NCI-H524 (cell line): ENCODE results near the gene CCDC38.
"Not testable (repeated sequence)": the region's sequence is repeated elsewhere in the genome, so short reads cannot be mapped to it uniquely, and the experiment has no call there.

Experiments used
- DNase-seq, 2 experiments: peaks; one replicate each; lab custom pipeline; 2025; lab: John Stamatoyannopoulos, UW

CCDC38 gene

DNA sequence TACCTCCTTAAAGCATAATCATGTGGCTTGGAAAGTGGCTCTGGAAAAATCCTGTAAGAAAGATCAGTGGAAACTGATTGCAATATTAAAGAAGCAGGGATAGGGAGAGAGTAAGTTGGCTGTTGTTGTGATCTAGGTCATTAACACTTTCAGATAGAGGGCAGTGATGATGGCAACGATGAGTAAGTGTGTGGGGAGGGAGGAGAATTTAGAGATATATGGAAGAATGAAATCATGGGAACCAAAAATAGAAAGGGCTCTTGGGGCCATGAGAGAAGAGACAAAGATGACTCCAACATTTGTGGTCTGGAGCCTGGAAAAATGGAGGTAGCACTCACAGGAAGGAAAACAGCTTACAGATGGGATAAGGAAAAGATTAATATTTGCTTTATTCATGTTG, 60.3 kb downstream of the CCDC38 start:
- no peak for DNase-seq

DNA sequence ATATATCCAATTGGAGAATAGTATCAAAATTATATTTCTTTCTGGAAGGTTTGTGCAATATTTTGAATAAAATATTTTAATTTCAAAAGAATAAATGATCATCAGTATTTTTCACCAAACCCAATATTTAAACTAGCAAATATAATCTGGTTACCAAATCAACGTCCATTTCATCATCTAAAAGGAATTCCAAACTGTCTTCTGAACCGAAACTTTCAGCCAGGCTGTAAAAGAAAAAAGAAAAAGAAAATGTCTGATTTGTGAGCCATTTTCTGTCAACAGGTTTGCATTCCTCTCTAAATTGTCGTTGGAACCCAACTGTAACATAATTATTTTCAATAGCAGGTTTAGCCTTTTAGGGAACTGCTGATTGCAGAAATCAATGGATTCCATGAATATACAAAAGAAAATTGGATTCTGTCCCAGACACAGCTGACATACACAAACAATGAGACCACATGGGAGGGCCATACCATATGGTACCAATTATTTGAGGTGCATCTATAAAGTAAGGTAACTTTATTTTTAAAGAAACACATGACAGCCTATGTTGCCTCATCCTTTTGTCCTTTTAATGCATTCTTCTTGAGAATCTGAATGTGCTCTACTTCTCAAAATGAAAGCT, 61.0 kb downstream of the CCDC38 start:
- peak in 1 of 2 experiments; percentile 4 for DNase-seq

DNA sequence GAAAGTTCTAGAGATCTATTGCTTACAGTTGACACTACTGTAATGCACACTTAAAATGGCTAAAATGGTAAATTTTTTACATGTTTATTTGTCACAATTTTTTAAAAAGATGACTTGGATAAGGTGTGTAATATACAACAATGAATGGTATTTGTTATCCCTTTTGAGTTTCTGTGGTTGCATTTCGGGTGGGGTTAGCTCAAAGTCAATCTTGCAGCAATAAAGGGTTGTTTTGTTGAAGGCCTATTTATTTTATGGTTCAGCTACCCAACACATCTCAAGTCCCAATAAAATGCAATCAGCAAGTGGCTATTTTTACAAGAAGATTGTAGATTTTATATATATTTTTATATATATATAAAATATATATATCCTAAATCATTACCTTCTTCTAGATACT, 61.5 kb downstream of the CCDC38 start:
- DNase-seq, result no peak

DNA sequence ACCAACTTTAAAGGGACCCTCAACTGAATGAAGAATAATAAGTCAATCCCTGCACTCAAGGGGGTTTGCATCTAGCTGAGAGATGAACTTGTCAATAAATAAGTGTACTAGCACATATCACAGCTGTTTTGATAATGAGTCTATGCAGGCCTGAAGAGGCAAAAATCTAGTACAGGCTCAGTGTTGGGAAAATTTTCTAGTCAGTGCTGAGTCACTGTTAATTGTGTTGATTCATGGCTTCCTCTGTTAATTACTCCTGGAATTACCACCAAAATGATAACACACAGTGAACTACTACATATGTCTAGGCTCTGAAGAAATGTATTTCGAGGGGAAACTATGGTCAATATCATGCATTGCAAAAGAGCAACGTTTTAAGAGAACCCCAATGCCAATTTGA, 64.8 kb downstream of the CCDC38 start:
- no peak for DNase-seq

DNA sequence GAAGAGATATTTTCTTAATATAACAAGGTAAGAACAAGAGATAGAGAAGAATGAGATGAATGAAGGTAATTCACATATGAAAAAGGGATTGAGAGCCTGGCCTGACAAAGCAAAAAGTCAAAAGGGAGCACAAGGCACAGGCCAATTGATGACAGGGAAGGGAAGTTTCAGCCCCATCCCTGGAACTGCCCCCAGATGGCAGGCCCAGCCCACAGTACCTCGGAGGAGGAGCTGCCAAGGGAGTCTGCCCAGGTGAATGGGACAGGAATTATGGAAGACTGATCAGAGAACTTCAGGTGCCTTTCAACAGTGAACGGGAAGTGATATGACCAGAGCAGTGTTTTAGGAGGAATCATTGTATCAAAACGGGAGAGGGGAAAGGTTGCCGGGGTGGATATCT, 68.0 kb downstream of the CCDC38 start:
- DNase-seq, result no peak

DNA sequence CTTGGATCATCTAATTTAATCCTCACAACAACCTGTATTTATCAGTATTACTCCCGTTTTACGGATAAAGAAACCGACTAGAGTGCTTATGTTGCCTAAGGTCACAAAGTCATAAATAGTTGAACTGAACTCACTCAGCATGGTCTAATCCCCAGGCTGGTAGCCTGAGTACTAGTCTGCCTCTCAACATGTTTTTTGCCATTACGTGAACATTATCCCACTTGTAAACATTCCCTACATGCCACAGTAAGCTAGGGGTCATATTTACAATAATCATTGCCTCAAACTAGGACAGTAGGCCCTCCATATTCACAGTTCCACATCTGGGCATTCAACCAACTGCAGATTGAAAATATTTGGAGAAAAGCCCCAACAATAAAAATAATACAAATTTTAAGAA, 71.5 kb downstream of the CCDC38 start:
- no peak for DNase-seq

DNA sequence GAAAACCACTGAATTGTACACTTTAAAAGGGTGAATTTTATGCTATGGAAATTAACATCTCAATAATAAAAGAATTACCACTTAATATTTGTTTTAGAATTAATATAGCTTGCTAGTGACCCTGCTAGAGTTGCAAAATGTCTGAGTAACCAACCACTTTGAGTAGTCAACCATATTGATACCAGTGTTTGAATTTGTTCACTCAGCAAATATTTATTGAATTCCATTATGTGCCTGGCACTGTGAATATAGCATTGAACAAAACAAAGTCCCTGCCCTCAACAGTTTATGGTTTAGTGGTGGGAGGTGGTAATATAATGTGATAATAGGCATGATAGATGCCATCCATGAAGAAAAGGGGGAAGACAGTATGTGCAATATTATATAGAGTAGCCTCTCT, 79.1 kb downstream of the CCDC38 start:
- DNase-seq, result no peak

DNA sequence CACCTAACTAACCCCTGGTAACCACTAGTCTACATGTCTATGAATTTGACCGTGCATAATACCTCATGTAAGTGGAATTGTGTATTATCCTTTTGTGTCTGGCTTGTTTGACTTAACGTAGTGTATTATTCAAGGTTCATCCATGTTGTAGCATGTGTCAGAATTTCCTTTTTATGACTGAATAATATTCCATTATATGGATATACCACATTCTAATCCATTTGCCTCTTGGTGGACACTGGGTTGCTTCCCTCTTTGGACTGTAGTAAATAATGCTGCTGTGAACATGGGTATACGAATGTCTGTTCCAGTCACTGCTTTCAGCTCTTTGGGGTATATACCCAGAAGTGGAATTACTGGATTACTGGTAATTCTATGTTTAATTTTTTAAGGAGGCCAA, 80.4 kb downstream of the CCDC38 start:
- no peak for DNase-seq

DNA sequence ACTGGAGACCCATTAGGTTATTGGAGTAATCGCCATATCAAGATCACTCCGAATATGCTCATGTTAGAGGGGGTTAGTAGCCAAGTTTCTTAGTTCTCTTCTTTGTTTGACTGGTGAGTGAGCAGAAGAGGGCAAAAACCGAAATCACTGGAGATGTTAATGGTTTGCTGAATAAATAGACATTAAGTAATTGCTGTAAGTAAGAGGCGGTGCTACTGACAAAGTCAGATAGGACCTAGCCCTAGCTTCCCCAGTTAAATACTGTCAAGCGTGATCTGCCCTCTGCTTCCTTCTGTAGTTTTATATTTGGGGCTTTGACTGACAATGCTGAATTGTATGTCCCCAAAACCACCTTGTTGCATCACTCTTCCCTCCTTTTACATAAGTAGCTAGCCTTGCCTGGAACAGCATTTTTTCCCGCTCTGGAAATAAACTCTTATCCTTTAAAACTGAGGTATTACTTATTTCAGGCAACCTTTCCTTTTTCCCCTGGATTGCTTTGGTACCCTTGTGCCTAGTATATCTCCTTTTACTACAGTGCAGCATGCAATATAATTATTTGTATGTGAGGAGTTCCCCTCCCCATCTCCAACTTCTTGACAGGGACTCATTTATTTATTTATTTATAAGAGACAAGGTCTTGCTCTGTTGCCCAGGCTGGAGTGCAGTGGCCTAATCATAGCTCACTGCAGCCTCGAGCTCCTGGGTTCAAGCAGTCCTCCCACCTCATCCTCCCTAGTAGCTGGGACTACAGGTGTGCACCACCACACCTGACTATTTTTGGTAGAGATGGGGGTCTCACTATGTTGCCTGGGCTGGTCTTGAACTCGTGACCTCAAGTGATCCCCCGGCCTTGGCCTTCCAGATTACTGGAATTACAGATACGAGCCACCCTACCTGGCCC, 82.2 kb downstream of the CCDC38 start:
- no peak for DNase-seq

DNA sequence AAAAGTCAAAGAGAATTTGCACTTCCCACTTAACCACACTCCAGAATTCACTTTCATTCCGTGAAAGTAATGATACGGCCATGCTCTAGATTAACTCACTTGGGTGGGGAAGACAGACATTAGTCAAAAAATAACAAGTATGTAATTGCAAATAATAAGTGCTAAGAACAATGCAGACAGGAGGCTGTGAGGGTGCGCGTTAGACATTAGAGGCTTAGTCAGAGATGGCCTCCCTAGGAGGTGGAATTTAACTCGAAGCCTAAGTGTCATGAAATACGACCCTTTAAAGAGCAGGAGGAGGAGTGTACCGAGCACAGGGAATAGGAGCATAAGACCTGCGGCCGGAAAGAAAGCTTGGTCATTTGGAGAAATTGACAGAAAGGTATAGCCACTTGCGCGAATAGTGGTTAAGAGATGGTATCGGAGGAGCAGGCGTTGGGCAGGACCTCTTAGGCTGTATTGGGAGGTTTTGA, 83.0 kb downstream of the CCDC38 start:
- DNase-seq, result peak; percentile 25 to 27

DNA sequence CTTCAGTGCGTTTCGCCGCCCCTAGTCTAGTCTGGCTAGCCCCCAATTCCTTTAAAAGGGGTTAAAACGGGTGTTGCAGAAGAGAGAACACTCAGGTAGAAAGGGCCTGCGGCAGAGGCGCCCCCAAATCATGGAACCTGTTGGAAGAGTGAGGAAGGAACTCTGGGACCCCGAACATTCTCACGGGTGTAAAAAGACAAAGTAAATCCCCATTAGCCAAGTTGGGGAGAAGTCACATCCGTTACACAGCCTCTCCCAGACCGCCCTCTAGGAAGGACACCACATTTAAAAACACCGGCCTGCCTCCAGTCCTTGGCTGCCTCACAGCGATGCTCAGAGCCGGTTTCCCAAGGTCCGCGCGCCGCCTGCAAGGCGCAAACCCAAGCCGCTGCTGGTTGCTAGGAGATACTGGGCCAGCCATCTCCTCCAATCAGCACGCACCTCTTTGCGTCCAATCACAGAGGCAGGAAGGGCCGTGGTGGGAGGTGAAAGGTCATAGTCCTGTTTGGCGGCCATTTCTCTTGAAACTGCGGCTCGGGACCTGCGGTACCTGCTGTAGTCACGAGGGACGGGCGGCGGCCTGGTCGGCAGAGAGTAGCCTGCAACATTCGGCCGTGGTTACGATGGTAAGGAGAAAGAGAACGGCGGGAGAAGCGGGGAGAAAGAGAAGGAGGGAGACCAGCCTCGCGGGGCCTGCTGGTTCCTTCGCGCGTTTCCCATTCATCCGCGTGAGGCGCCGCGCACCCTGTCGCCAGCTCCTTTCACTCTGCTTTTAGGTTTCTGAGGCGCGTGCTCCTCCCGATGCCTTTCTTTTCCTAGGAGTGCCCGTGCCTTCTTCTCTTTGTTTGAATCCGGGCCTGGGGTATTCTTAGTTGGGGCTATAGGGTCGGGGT, 83.7 kb downstream of the CCDC38 start, which contains the start of gene SNRPF:
Gene SNRPF, plus strand, starts transcription at position 502 of the 893 bp plus-strand sequence. Its CDS starts 122 bp downstream, at position 624.
- DNase-seq, result peak; percentile 94 to 95

DNA sequence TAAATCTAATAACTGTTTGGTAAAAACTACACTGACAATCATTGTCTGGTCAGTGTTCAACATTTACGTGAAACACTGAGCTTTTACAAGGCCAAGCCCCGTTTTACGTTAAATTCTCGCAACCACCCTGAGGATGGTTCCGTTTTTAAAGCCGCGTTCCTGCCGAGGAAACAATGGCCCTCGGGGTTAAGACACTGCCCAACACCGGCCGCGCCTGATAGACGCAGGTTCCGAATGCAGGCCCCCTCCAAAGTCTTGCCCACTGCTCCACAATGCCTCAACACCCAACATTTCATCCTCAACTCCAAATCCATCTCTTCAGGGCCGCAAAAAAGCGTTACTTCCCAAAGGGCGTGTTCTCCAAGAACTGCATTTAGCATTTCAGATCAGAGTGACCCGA, 84.6 kb downstream of the CCDC38 start:
- no peak for DNase-seq

DNA sequence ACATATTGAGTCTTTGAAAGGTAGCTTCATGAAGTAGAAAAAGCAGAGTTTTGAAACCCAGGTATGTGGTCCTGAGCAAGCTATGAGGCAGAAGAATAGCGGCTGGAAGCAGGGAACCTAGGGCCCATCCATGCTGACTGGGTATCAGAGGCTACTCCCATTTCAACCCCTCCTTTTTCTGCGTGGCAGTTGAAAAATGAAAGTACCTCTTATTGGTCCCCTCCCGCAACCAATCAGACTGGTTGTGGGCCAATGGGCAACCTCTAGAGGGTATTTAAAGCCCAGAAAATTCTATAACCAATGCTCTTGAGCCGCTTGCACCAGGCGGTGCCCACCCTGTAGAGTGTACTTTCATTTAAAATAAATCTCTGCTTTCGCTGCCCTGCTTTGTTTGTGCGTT, 85.3 kb downstream of the CCDC38 start:
- DNase-seq, result no peak

DNA sequence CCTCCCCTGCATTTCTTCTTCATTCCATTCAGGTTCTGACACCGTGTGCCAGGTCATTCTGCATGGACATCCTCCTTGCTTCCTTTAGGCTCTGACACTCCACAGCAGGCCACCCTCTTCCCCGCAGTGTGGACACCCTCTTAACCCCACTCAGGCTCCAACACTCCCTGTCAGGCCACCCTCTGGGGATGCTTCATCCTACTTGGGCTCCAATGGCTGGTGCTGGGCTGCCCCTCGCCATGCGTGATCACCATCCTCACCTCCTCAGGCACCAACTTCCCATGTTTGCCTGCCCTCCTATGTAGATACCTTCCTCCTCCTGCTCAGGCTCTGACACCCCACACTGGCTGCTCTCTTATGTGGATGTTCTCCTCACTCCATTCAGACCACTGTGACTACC, 90.3 kb downstream of the CCDC38 start:
- DNase-seq, result no peak

DNA sequence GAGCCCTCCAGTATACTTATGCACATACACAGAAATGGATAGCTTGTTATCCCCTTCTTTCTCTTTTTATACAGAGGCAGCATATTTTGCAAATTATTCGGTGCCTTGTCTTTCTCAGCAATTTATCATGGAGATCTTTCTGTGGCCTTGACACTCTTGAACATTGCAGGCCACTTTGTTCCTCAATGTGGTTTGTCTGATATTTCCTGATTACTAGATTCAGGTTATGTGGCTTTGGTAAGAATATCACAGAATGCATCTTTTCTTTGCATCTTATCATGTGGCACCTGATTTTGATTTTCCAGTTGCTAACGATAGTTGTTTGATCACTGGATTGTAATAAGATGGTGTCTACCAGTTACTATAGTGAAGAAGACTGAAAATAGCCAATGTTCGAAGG, 90.8 kb downstream of the CCDC38 start:
- no peak for DNase-seq

DNA sequence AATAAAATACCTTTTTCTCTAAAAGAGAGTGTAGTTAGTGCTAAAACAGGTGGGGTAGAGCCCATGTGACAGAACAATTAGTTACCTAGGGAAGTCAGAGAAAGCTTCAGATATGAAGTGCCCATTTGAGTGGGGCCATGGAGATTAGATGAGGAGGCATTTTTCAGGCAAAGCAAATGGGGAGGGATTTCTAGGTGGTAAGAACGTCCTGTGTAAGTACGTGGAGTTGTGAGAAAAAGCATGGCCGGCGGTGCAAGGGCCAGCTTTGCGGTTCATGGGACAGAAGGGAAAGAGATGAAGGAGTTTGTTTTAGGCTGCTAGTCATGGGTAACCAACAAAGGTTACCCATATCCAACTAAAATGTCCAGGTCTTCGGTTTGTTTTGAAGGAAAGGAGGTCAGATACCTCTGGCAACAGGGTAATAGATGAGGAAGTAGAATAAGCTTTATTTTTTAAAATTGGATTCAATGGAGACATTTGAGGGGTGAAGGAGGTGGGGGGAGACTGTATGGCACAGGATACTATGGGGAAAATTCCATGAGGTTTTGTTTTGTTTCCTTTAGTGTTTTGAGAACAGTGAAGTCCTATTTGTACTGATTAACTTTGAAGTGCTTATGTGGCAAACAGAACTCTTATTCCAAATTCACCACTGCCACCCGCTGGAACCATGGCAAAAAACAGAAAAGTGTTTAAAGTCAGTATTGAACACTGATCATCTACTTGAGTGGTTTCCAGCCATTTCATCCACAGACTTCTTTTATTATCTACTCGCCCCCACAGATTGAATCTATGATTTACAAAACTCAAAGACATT, 93.6 kb downstream of the CCDC38 start:
- DNase-seq, result peak in 1 of 2 experiments; percentile 23

DNA sequence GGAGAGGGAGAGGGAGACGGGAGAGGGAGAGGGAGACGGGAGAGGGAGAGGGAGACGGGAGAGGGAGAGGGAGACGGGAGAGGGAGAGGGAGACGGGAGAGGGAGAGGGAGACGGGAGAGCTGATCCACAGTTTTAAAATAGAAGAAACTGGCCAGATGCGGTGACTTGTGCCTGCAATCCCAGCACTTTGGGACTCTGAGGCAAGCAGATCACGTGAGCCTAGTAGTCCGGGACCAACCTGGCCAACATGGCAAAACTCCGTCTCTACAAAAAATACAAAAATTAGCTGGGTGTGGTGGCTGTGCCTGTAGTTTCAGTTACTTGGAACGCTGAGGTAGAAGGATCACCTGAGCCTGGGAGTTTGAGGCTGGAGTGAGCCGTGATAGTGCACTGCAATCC, 100.0 kb downstream of the CCDC38 start:
- DNase-seq, result not testable (repeated sequence)

DNA sequence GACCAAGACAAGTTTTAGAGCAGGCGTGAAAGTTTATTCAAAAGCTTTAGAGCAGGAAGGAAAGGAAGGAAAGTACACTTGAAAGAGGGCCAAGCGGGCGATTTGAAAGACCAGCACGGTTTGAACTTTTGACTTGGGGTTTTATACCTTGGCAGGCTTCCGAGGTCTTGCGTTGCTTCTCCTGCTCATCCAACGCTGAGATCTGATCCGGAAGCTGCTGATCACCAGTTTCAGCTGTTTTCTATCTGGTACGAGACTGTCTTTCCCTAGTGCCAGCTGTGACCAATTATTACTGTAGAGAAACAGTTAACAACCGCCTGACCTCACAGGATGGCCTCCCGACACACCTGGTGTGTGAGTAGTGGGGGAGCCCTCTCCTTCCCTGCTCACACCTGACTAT, 104.3 kb downstream of the CCDC38 start:
- DNase-seq, result peak; percentile 20 to 51

DNA sequence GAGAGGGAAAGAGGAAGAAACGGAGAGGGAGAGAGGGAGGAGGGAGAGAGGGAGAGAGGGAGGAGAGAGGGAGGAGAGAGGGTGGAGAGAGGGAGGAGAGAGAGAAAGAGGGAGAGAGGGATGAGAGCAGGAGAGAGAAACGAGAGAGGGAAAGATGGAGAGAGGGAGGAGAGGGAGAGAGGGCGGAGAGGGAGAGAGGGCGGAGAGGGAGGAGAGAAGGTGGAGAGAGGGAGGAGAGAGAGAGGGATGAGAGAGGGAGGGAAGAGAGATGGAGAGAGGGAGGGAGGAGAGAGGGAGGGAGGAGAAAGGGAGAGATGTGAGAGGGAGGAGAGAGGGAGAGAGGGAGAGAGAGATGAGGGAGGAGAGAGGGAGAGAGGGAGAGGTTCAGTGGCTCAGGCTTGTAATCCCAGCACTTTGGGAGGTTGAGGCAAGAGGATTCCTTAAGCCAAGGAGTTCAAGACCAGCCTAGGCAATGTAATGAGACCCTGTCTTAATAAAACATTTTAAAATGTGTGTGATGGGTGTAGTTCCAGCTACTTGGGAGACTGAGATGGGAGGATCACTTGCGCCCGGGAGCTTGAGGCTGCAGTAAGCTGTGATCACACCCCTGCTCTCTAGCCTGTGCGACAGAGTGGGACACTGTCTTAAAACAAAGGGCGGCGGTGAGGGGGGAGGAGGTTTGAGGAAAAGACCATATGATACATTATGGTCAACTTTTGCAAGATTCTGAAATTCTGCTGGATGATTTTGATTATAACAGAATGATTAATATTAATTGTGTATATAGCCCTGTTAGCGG, 105.0 kb downstream of the CCDC38 start:
- no peak for DNase-seq

DNA sequence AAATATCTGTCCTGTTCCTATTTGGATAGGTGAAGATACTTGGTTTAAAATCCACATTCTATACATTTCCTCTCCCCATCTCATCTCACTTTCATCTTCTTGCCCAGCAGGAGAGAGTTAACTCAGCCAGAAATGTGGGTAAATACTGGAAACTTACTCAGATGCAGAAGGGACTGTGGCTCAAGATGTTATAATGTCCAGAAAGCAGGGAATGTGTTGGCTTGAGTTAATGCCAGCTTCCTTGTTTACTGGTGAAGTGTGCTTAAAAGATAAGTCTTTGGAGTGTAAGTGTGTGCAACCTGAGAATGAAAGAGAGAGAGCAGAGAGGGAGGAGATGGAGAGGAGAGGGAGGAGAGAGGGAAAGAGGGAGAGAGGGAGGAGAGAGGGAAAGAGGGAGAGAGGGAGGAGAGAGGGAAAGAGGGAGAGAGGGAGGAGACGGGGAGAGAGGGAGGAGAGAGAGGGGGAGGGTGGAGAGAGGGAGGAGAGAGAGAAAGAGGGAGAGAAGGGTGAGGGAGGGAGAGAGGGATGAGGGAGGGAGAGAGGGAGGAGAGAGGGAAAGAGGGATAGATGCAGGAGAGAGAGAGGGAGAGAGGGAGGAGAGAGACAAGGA, 105.7 kb downstream of the CCDC38 start:
- peak in 1 of 2 experiments; percentile 28 for DNase-seq
